Germinal center (tissue), 1 donor: ENCODE measurements around the gene PLXDC2.
A peak's percentile ranks its signal among the peaks of the same experiment; 100 is the strongest.

Source experiments
- DNase-seq: peaks from one replicate; pipeline ENCODE4 v3.0.0; 2012; ENCODE audit warnings: mixed read lengths, low spot score

PLXDC2 gene

DNA sequence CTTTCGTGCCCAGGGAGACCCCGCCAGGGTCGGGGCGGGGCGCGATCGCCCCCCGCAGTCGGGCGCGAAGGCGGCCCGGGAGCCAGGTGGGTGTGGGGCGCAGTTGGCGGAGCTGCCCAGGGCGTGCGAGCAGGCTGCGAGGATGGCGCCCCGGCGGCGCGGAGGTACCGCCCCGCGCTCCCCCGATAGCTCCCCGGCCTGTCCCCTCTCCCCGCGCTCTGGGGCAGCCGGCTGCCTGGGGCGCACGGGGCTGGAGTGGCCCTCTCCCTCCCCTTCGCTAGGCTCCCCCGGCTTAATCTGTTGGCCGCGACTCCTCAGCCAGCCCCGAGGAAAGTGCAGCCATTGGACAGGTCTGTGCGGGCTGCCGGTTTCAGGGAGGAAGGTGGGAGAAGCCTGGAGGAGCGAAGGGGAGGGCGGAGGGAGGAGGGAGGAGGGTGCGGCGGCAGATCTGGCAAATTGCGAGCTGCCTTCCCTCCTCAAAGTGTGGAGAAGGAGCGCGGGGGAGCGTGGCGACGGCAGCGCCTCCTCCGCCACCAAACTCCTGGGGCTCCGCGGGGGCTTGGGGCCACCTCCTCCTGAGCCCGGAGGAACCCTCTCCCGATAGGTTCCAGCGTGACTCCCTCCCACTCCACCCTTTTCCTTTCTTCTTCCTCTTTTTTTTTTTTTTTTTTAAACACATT lies 361 bp upstream of the PLXDC2 start:
- DNase-seq = no peak

DNA sequence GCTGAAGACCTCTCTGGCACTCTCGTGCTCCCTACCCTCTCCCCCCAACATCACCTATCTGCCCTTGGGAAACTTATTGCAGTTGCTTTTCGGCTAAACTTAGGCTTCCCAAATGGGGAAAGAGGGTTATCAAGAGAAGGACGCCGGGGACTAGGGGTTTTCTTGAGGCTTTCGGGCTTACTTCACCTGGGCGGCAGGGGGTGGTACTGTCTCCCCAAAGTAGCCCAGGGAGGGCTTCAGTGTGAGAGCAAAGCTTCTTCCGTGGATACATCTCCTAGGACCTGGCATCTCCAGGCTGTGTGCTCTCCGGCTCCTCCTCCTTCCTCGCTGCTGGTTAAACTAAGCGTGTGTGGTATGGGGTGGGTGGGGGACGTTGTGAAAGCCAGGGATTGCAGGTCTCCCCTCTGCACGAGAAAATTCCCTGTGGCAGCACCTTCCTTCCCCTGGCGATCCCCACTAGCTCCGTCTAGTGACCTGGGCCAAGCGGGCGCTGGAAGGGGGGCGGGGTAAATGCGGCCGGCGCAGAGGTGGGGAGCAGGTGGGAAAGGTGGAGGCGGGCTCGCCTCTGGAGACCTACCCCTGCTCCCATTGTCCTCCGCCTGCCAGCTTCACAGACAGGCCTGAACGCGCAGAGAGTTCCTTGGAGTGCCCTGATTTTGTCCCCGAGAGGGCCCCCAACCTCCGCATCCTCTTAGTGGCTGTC lies 1.1 kb downstream of the PLXDC2 start:
- no peak for DNase-seq

DNA sequence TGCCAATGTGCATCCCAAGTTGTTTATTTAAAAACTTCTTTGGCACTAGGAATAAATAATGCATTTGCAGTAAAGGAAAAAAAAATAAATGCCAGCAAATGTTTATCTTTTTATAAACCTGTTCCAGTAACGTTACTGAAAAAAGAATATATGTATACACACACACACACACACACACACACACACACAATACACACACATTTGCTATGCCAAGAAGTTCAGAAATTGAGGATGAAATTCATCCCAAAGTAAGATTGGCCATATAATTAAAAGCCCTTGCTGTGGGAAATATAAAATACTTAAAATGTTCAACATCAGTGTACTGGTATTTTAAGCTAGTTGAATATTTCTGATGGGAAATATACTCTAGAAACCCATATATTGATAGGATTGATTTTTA lies 2.6 kb downstream of the PLXDC2 start:
- no peak for DNase-seq

DNA sequence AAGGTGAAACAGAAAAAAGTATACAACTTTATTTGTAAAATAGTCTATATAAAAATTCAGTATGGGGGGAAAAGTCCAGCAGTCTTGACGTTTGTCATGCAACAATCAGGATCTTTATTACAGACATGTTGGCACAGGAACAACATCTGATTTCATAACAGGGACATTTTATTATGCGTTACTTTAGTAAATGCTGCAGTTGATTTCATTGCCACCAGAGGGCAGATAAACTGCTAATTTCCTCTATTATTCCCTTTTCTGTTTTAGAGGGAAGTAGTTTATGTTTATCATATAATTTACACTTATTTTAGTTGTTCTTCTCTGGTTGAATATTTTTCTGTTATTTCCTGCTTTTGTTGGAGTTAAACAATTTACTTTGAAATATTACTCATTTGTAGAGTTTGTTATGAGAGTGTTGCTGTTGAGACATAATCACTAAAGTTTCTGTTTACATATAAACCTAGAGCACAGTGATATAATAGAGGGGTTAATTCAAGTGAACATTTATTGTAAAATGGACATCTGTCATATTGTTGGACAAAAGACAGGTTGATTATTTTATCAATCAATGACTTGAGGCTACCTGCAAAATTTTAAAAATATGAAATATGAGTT lies 3.3 kb downstream of the PLXDC2 start:
- DNase-seq = peak; percentile 14

DNA sequence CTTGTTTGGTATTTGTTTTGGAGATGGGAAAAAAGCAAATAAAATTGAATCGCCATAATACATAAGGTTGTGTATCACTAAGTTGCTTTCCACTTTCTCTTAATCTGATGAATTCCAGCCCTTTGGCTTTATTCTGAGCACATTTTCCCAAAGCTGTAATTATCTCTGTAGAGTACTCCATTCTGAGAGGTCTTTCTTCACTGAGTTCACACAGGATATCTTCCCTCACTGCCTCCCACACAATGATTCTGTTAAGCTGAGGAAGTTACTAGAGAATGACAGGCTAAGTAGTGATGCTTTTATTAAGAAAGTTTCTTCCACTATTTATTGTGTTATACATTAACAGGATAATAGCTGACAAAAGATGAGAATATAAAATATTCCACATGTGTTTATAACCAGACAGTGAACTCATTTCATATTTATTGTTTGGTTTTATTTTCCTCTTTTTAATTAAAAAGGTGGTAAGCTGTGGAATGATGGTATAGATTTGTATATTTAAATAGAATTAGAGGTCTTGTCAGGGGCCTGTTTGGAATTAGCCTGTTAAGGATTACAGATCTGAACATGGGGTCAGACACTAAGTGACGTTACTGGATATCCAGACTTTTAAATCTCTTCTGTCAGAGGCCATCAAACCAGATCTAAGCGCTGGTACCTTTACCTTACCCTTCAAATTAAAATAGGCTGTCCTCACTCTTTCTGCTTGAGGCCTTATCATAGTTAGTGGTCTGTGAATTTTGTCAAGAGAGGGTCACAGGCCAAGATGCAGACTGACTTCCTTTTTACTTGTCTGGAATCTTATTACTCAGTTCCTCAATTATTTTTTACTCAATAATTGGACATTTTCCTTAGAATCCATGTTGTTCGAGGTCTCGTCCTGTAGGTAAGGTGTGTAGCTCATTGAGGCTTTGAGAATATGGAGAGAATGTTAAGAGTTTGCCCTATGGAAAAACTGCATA lies 8.4 kb downstream of the PLXDC2 start:
- no peak for DNase-seq

DNA sequence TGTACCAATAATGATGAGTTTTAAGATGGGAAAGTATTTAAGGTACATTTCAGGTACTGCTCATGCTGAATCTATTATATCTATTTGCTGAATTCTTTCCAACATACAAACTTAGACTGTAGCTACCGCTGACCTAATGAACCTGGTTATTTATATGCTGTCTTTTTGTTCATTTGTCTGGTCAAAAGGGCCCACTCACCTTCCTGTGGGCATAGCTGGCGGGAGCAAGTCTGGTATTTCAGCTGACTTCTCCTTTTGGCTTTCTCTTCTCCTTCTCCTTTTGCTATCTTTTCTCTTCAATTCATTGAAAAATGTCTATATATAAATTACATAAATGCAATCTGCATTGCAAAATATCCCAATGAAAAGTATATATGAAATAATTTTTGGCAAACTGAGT lies 9.5 kb downstream of the PLXDC2 start:
- no peak for DNase-seq

DNA sequence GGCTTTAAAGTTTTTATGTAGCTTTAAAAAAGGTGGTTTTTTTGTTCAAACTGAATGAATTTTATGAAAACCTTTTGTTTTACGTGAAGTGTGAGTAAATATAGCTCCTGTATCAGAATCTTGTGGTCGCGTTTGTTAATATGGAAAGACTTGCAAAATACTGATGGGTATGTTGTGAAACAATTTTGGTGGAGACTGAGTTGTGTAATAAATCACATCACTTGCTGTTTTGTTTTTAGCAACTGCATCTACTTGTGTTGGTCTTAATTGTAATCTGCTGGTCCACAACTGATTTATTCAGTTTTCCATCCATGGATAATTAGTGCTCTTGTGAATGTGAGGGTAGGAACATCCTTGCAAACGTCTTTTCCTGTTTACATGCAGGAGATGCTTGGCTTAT lies 10.5 kb downstream of the PLXDC2 start:
- DNase-seq = no peak

DNA sequence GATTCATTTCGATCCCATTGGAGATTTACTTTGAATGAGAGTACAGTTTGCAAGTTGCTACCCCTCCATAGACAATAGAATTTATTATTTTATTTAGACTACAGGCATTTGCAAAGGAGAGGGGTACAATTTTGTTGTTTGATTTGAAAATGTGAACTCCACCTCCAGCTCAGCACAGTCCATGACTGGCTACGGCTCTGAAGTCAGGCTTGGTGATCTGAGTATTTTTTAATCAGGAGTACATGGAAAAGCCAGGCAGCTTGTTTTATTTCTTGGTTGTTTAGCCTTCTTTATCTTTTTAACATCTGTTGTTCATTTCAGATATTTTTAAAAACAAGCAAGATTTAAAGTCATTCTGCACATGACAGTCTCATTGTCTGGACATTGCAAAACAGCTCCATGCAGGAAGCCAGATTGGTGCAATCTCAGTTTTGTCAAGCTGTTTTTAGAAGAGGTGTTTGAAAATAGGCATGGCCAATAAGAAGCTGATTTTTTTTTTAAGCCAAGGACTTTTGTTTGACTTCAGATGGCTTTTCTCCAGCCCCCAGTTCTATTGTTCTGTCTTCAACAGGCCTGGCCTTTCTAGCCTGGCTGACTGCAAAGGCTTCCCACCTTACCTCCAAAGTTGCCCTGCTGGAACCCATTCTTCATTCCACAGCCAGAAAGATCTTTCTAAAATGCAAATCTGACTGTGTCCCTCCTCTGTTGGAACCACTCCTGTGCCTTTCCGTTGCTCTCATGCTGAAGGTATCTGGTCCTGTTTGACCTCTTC lies 12.2 kb downstream of the PLXDC2 start:
- no peak for DNase-seq

DNA sequence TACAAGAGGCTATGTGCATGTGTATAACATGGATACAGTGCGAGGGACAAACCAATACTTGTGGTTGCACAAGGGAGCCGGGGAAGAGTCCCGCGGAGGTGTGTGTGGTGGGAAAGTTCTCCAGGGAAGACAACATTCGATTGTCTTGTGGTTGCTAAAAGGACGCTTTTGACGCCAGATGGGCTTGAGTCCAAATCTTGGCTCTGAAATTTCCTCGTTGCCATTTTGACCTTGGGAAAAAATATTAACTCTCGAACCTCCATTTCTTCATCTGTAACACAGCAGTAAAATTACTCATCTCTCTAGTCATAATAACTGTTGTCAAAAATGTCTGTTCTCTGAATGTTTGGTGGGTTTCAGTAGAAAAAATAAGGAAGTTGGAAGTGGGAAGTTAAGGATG lies 16.5 kb downstream of the PLXDC2 start:
- no peak for DNase-seq

DNA sequence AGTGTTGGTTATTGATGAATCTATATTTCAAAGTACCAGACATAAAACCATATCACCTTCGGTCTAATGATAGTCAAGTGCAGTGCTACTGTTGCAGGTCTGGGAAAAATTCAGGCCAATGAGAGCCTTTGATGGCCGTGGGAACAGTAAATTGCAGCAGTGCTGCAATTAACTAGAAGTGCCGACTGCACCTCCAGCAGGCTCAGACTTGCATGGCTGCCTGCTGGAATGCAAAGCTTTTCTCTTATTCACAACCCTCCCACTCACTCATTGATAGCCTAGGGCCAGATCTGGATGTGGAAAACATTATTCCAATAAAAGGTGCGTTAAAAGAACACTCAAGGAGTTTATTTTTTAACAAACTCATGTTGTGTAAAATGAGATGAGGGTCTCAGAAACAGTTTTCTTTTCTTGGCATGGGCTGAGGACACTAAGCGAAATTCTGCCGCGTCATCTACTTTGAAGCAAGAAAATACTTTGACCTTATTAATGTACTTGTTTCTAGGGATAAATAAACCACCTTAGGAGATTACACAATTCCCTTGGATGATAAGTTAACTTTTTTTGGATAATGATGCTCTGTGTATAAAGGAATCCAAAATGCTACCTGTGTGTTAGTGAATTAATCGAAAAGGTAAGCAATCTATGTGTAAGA lies 17.1 kb downstream of the PLXDC2 start:
- no peak for DNase-seq

DNA sequence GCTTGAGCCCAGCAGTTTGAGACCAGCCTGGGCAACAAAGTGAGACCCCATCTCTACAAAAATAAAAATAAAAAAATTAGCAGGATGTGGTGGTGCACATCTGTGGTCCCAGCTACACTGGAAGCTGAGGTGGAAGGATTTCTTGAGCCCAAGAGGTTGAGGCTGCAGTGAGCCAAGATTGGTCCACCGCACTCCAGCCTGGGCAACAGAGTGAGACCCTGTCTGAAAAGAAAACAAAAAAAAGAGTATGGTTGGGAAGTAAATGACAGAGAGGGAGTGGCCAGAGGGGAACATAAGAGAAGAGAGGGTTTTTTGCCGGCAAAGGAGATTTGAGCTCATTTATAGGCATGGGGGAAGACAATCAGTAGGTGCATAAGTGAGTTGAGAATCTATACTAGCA lies 19.7 kb downstream of the PLXDC2 start:
- DNase-seq = no peak

DNA sequence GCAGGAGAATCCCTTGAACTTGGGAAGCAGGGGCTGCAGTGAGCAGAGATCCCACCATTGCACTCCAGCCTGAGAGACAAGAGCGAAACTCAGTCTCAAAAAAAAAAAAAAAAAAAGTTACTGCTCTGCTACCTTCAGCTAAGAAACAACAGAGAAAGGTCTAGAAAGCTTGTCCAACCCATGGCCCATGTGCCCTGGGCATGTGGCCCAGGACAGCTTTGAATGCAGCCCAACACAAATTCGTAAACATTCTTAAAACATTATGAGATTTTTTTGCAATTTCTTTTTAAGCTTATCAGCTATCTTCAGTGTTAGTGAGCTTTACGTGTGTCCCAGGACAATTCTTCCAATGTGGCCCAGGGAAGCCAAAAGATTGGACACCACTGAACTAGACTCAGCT lies 22.9 kb downstream of the PLXDC2 start:
- no peak for DNase-seq

DNA sequence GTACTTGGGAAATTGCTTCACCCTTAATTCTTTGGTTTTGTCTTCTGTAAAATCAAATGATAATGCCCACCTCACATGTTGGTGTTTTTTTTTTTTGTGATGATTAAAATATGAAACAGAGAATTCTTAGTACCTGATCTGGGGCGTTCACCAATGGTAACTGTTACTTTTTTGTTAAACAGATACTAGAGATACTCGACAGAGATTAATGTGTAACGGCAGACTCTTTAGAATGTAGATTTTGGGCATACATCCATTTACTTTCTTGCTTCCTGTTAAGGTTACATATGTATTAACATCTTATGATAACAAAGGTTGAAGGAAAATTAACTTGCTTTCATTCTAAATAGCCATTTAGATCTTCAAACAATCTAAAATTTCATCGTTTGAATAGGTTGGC lies 23.3 kb downstream of the PLXDC2 start:
- no peak for DNase-seq

DNA sequence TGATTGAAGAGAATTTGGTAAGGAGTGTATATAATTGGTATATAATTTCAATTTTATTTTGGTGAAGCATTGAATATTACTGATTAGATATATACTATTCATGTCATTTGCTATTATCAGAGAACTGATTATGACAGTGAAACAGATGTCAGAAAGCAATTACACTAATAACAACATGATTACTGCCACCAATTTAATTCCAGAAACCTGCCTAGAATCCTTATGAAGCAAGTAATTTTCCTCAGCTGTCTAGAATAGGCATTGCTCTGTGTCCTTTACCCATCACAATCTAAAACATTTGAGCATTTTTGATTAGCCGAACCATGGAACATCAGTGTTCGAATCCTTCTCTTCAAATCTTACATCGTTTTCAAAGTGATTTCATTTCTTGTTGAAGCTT lies 24.5 kb downstream of the PLXDC2 start:
- no peak for DNase-seq

DNA sequence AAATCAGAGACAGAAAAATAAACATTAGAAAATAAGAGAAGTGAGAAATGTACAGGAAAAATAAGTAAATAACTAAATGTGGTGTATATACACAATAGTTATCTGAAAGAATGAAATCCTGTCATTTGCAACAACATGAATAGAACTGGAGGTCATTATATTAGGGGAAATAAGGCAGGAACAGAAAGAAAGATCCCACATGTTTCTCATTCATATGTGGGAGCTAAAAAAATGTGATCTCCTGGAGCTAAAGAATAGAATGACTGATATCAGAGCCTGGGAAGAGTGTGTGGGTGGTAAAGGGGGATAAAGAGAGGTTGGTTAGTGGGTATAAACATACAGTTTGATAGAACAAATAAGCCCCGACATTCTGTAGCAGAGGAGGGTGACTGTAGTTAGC lies 27.3 kb downstream of the PLXDC2 start:
- DNase-seq = no peak

DNA sequence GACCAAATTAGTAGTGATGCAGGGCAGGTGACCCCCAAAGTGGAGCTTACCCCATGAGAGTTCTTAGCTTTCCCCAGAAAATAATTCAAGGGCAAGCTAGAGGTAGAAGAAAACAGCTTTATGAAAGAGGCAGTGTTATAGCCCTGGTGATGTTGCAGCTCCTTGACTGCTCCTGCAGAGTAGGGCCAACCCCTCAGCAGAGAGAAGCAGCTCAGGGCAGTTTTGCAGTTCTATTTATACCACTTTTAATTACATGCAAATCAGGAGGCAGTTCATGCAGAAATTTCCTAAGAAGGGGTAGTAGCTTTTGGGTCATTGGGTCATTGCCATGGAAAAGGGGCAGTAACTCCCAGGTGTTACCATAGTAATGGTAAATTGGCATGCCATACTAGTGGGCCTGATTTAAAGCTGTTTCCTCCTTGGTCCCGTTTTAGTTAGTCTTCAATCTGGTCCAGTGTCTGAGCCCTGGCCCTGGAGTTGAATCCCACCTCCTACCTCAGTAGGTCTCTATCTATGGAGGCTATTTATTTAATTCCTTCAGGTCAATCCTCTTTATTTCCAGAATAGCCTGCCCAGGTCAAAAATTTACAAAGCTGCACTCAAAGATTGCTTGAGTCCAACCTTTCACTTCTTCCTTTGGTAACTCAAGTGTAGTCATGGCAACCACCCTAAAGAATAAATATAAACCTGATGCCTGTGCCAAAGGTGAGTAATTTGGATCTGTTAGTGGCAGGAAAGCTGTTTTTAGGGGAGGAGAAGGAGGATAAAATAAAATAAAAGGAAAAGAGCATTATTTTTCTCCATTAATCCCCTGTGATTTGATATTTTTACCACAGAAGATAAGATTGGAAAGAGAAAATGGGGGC lies 29.5 kb downstream of the PLXDC2 start:
- no peak for DNase-seq

DNA sequence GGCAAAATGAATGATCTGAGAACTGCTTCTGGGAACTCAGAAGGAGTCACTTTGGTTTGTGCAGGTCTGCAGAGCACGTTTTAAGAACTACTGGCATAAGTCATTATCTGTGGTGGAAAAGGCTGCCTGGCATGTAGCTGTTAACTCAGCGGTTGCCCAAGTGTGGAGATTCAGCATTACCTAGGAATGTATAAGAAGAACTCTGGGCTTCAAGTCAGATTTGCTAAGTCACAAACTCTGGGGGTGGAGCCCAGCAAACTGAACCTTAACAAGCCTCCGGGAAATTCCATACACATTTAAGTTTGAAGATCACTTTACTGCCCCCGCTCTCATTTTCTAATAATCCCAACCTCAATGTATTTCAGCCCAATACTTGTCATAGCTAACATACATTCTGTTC lies 31.1 kb downstream of the PLXDC2 start:
- DNase-seq = no peak

DNA sequence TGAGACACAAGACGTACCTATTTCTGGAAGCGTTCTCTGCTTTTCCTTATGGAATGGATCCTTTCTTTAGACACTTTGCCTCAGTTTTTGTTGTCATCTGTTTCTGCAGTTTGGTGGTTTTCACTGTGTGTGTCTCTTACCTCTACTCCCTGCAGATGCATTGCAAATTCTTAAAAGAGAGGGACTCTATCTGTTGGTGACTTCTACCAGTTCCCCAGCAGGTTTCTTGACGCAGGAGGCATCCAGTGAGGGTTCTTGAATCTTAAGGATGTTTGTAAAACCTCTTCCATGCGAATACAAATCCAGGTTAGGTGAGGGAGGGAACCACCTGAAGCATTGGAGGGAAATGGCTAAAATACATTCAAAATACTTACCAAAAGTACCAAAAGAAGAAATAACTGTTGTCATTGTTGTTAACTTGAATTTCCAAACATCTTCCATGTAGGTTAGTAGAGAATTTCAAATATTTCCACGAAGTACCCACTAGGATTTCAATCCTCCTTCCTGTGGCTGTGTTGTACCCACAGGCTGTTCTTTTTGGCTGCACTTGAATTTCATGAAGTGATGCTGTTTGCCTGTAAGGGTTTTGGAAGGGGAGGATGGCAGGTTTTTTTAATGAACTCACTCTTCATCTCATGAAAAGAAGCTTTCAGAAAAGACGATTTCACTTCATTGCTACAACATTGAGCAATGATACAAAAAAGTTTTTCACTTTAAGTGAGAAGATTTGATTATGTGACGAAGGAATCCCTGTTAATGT lies 32.2 kb downstream of the PLXDC2 start:
- no peak for DNase-seq

DNA sequence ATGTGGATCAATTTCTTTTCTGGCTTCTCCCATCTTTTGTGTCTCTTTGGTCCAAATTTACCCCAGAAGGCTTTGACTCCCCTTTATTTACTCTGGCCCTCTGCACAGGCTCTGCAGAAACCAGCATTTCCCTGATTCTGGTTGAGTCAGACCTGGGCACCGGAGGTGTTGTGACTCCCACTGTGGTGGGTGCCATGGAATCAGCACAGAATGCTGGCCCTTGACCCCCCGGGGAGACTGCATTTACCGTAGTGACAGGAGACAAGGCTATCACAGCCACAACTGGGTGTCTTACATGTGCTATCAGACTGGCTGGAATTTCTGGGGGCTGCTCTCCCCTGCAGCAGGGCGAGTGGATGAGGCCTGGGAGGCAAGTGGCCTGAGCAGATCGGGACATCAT lies 37.6 kb downstream of the PLXDC2 start:
- DNase-seq = no peak
